ENCODE results near the gene XPO4. TPM values are rescaled to one million over a fixed set of nuclear protein-coding genes. Genes with fewer than 3 reads are reported as not detected.
"Not testable (repeated sequence)": the region's sequence is repeated elsewhere in the genome, so short reads cannot be mapped to it uniquely, and the experiment has no call there.

The XPO4 gene
- total RNA-seq, 4 donors from 2014 or later, result 15.0 to 23.2 (median 17.6) TPM

DNA sequence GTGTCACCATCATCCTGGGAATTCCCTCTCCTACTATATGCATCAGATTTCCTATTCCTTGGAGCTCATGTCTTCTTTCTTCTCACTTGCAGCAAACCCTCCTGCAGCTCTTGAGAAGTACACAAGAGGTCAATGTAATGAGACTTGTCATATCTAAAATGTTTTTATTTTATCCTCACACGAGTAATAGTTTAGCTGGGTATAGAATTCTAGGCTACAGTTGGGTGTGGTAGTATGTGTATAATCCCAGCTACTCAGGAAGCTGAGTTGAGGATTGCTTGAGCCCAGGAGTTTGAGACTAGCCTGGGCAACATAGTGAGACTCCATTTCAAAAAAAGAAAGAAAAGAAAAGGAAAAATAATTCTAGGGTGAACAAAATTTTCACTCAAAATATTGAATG lies 153.2 kb downstream of the XPO4 start:
- WGBS, result 100% methylated on average over 1 of the region's 1 CpG
- Histone ChIP-seq H3K9me3 (peaks cover 7% of the 10 kb centered on the region), H3K4me3 (no peak overlapping the region), H3K27me3 (no peaks in the 10 kb centered on the region), H3K36me3 (no peaks in the 10 kb centered on the region), H3K4me1 (no peaks in the 10 kb centered on the region), H3K27ac (no peak overlapping the region)
- no peak for TF ChIP-seq CTCF (IDR thresholded peaks at IDR 0.05)
- TF ChIP-seq POLR2A (IDR thresholded peaks at IDR 0.05), result no peak
- no peak for TF ChIP-seq POLR2AphosphoS5 (IDR thresholded peaks at IDR 0.05)
- TF ChIP-seq EP300 (IDR thresholded peaks at IDR 0.05), result no peak
- DNase-seq (ENCODE audit: low spot score in 2 of 2), result no peak

- not testable (repeated sequence) for H3K9me3 ChIP-seq; H3K27me3 ChIP-seq; H3K36me3 ChIP-seq; H3K4me3 ChIP-seq; DNase-seq (ENCODE audit: low spot score in 2 of 2); H3K27ac ChIP-seq; H3K4me1 ChIP-seq
- 91% methylated on average over 4 of the region's 4 CpGs for WGBS
Measured at GRCh38 chr13:20743830-20744404, 158.6 kb downstream of the XPO4 start.

DNA sequence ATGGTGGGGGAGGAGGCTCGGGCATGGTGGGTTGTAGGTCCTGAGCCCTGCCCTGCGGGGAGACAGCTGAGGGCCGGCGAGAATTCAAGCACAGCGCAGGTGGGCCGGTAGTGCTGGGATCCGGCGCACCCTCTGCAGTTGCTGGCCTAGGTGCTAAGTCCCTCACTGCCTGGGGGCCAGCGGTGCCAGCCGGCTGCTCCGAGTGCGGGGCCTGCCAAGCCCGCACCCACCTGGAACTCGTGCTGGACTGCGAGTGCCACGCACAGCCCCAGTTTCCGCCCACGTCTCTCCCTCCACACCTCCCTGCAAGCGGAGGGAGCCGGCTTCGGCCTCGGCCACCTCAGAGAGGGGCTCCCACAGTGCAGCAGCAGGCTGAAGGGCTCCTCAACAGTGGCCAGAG lies 162.5 kb downstream of the XPO4 start:
- Histone ChIP-seq H3K36me3 (no peaks in the 10 kb centered on the region), H3K9me3 (peaks cover 4% of the 10 kb centered on the region), H3K4me1 (no peaks in the 10 kb centered on the region), H3K27ac (no peak overlapping the region), H3K4me3 (no peak overlapping the region), H3K27me3 (no peaks in the 10 kb centered on the region)
- 98% methylated on average over 18 of the region's 22 CpGs for WGBS
- TF ChIP-seq CTCF (IDR thresholded peaks at IDR 0.05), result no peak
- TF ChIP-seq POLR2AphosphoS5 (IDR thresholded peaks at IDR 0.05), result no peak
- no peak for TF ChIP-seq EP300 (IDR thresholded peaks at IDR 0.05)
- TF ChIP-seq POLR2A (IDR thresholded peaks at IDR 0.05), result no peak
- DNase-seq (ENCODE audit: low spot score in 2 of 2), result no peak

- no peaks in the 10 kb centered on the region for H3K36me3 ChIP-seq
- no peak overlapping the region for H3K27ac ChIP-seq
- no peaks in the 10 kb centered on the region for H3K4me1 ChIP-seq
- 87% methylated on average over 6 of the region's 6 CpGs for WGBS
- no peaks in the 10 kb centered on the region for H3K27me3 ChIP-seq
- H3K4me3 ChIP-seq, result no peak overlapping the region
- peaks cover 4% of the 10 kb centered on the region for H3K9me3 ChIP-seq
- no peak for TF ChIP-seq CTCF (IDR thresholded peaks at IDR 0.05)
- no peak for TF ChIP-seq EP300 (IDR thresholded peaks at IDR 0.05)
- TF ChIP-seq POLR2A (IDR thresholded peaks at IDR 0.05), result no peak
- no peak for DNase-seq (ENCODE audit: low spot score in 2 of 2)
Measured at GRCh38 chr13:20738616-20739015, 163.9 kb downstream of the XPO4 start.

- Histone ChIP-seq H3K4me1 (no peaks in the 10 kb centered on the region), H3K36me3 (no peaks in the 10 kb centered on the region), H3K27me3 (no peaks in the 10 kb centered on the region), H3K27ac (no peak overlapping the region), H3K9me3 (no peaks in the 10 kb centered on the region), H3K4me3 (no peak overlapping the region)
- 96% methylated on average over 33 of the region's 33 CpGs for WGBS
- DNase-seq (ENCODE audit: low spot score in 2 of 2), result no peak
- TF ChIP-seq POLR2A (IDR thresholded peaks at IDR 0.05) (no peak), CTCF (IDR thresholded peaks at IDR 0.05) (no peak), EP300 (IDR thresholded peaks at IDR 0.05) (no peak), POLR2AphosphoS5 (IDR thresholded peaks at IDR 0.05) (no peak)
Measured at GRCh38 chr13:20729633-20730585, 172.6 kb downstream of the XPO4 start.

Measured in suprapubic skin (tissue), 4 donors.